OCI-LY1 (cell line): ENCODE data around the gene C16orf74.

ENCODE experiments used
- EZH2 ChIP-seq: fragments of 200-600 bp; sonication (generic), shearing (Covaris generic); IDR thresholded peaks from 2 replicates; pipeline ENCODE4 v1.8.0; 2017; ENCODE audit warnings: borderline replicate concordance, mixed run types, mild to moderate bottlenecking, antibody characterized with exemption, low read length, moderate library complexity, mixed read lengths
- TF ChIP-seq, protein P1 (sequence below): fragments of 200-600 bp; sonication (generic), shearing (Covaris generic); IDR thresholded peaks from 2 replicates; pipeline ENCODE4 v1.5.1; 2017; ENCODE audit warnings: mild to moderate bottlenecking, antibody characterized with exemption, low read length, moderate library complexity, mixed read lengths

DNA sequence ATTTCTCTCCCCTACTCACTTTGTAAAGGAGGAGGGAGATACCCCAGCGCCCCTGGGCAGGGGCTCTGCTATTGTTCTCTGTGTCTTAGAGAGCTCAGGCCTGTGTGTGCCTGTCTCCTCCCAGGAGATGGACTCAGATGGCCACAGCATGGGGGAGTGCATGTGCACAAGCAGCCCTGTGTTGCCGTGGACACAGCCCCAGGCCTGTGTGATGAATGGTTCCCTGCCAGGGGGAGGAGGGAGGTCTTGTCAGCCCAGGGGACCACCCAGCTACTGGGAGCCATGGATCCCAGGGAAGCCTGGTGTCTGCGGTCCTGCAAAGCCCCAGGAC, 88.4 kb downstream of the C16orf74 start:
- TF ChIP-seq, protein P1, sequence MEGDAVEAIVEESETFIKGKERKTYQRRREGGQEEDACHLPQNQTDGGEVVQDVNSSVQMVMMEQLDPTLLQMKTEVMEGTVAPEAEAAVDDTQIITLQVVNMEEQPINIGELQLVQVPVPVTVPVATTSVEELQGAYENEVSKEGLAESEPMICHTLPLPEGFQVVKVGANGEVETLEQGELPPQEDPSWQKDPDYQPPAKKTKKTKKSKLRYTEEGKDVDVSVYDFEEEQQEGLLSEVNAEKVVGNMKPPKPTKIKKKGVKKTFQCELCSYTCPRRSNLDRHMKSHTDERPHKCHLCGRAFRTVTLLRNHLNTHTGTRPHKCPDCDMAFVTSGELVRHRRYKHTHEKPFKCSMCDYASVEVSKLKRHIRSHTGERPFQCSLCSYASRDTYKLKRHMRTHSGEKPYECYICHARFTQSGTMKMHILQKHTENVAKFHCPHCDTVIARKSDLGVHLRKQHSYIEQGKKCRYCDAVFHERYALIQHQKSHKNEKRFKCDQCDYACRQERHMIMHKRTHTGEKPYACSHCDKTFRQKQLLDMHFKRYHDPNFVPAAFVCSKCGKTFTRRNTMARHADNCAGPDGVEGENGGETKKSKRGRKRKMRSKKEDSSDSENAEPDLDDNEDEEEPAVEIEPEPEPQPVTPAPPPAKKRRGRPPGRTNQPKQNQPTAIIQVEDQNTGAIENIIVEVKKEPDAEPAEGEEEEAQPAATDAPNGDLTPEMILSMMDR: no peak
- TF ChIP-seq EZH2: no peak
